Measurements from ENCODE around the gene TGM1.

GRCh38 chr14:24304019-24304387 is 41.0 kb upstream of the TGM1 start:
- no peak for TF ChIP-seq EZH2phosphoT487 (IDR thresholded peaks at IDR 0.05; ENCODE audit: borderline replicate concordance)
- TF ChIP-seq, protein P1, sequence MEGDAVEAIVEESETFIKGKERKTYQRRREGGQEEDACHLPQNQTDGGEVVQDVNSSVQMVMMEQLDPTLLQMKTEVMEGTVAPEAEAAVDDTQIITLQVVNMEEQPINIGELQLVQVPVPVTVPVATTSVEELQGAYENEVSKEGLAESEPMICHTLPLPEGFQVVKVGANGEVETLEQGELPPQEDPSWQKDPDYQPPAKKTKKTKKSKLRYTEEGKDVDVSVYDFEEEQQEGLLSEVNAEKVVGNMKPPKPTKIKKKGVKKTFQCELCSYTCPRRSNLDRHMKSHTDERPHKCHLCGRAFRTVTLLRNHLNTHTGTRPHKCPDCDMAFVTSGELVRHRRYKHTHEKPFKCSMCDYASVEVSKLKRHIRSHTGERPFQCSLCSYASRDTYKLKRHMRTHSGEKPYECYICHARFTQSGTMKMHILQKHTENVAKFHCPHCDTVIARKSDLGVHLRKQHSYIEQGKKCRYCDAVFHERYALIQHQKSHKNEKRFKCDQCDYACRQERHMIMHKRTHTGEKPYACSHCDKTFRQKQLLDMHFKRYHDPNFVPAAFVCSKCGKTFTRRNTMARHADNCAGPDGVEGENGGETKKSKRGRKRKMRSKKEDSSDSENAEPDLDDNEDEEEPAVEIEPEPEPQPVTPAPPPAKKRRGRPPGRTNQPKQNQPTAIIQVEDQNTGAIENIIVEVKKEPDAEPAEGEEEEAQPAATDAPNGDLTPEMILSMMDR (conservative IDR thresholded peaks at IDR 0.05; ENCODE audit: low read length): no peak

Measured in Loucy (cell line).